ENCODE data around the gene ZAR1. TPM values are rescaled to one million over a fixed set of nuclear protein-coding genes. Genes with fewer than 3 reads are reported as not detected.

ZAR1 gene
- total and polyA plus RNA-seq, 9 of the 15 experiments (the other 6 are each of a cell fraction or from before 2014, with no cell fraction given), result 0.07 to 0.84 (median 0.28) TPM; not detected in 1

DNA sequence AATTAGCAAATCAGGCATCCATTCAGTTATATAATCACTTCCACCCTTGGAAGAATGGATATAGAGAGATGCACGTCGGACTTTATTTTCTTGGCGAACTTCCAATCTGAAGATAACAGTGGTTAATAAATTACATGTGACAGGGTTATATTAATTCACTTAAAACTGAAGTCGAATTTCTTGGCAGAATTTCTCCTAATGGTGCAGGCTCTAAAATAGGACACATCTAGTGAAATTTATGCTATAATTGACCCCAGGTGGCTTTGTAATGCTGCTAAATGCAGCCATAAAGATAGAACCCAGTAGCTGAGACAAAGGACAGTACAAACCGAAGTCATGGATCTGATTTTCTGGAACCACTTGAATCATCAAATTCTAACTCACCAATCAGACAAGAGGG is 27.7 kb upstream of the ZAR1 start:
- Histone ChIP-seq H3K9me1 (ENCODE audit: control insufficient read depth, insufficient read depth, low read length) (no peaks in the 10 kb centered on the region), H3K27ac (ENCODE audit: extremely low read depth, low read depth, low read length) (no peak overlapping the region), H3K9ac (ENCODE audit: insufficient read depth in 1 of 2, low read depth in 2 of 2, low read length in 2 of 2) (no peak overlapping the region), H3K4me1 (replicated peaks in 1 of 2; ENCODE audit: control insufficient read depth in 2 of 2, insufficient read depth in 2 of 2, low read length in 2 of 2) (no peaks in the 10 kb centered on the region), H4K20me1 (replicated peaks; ENCODE audit: control insufficient read depth, insufficient read depth, low read length) (no peaks in the 10 kb centered on the region), H3K79me2 (ENCODE audit: control insufficient read depth, insufficient read depth, low read length) (no peaks in the 10 kb centered on the region), H3K4me2 (ENCODE audit: insufficient read depth, low read length) (no peak overlapping the region), H3K36me3 (ENCODE audit: control insufficient read depth, insufficient read depth, low read length) (no peaks in the 10 kb centered on the region), H3K27me3 (ENCODE audit: control insufficient read depth in 2 of 2, insufficient read depth in 2 of 2, low read length in 2 of 2) (no peaks in the 10 kb centered on the region), H3K9me3 (replicated peaks; ENCODE audit: control insufficient read depth, insufficient read depth, low read depth, low read length) (no peaks in the 10 kb centered on the region), H2AFZ (ENCODE audit: low read depth, low read length) (no peak overlapping the region), H3K4me3 (no peak overlapping the region)
- DNase-seq (ENCODE audit: extremely low read depth in 1 of 4, low spot score in 3 of 4), result no peak
- no TSS peak for BruUV-seq (replicated peaks)
- ChIA-PET CTCF (ENCODE audit: low intra/inter-chr PET ratio) (interaction anchor here (0.6 kb wide), 1 partner anchor 26 kb away, joined by 3 read pairs; no protein-coding TSS in a partner anchor), POLR2A (interaction anchor here (1.1 to 1.3 kb wide), 2 partner anchors 9 to 36 kb away, joined by 3 to 4 read pairs; no protein-coding TSS in a partner anchor)
- FAIRE-seq, result no peak
- no peak for ATAC-seq
- 11% methylated on average over 5 of the region's 5 CpGs for WGBS (ENCODE audit: insufficient coverage, low coverage, missing lambda C conversion rate)
- in situ Hi-C loops (cut with MboI), result no loop called here
- TF ChIP-seq PBX2 (CRISPR knock-in tag; IDR thresholded peaks at IDR 0.05; ENCODE audit: low read depth) (no peak), PBX2 (tag; conservative IDR thresholded peaks at IDR 0.05; ENCODE audit: low read depth) (peak; percentile 55), NFIC (IDR thresholded peaks at IDR 0.05) (peak; percentile 25; the same call in 1 of the 2 replicates), CUX1 (CRISPR knock-in tag; IDR thresholded peaks at IDR 0.05) (no peak), MEIS2 (IDR thresholded peaks at IDR 0.05; ENCODE audit: partially characterized antibody) (peak; percentile 50)
- intact Hi-C loops (cut with micrococcal nuclease), result no loop called here

Measured in K562 (cell line).